GM21526 (cell line): ENCODE data around the gene CLMP.
"Not testable (repeated sequence)": the region's sequence is repeated elsewhere in the genome, so short reads cannot be mapped to it uniquely, and the experiment has no call there.

Source experiments
- ATAC-seq: cut with Tn5 transposase; IDR thresholded peaks from one replicate; pipeline ENCODE4 v1.9.1; 2021; ENCODE audit warnings: moderate library complexity; ENCODE audit not compliant: unreplicated experiment, low FRiP score

The CLMP gene

DNA sequence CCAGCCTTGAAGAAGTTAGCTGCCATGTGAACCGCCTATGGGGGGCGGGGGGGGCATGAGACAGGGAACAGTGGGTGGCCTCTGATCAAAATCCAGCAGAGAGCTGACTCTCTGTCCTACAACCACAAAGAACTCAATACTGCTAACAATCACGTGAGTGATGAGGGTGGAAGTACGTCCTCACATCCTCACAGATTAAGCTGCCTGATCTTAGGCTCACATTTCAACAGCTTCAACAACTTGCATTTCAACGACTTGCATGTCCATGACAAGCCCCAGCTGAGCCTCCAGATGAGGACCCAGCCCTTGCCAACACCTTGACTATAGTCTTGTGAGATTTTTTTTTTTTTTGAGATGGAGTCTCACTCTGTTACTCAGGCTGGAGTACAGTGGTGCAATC is 51.6 kb downstream of the CLMP start:
- ATAC-seq = no peak

- ATAC-seq = no peak
Measured at GRCh38 chr11:123139206-123139605, 55.8 kb downstream of the CLMP start.

GRCh38 chr11:123137431-123138224 is 57.4 kb downstream of the CLMP start:
- ATAC-seq = no peak

GRCh38 chr11:123135863-123136446 is 59.1 kb downstream of the CLMP start:
- ATAC-seq = no peak

DNA sequence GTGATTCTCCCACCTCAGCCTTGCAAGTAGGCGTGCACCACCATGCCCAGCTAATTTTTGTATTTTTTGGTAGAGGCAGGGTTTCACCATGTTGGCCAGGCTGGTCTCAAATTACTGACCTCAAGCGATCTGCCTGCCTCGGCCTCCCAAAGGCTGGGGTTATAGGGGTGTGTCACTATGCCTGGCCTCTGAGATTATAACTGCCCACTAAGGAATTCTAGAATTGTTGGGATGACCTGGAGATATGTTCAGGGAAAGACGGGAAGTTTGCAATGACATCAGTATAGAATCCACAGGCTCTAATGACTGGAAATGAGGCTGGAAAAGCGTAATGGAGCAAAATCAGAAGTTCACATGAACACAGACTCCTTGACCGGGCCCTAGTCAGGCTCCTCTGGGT is 62.2 kb downstream of the CLMP start:
- ATAC-seq = no peak

GRCh38 chr11:123132034-123132766 is 62.8 kb downstream of the CLMP start:
- not testable (repeated sequence) for ATAC-seq

DNA sequence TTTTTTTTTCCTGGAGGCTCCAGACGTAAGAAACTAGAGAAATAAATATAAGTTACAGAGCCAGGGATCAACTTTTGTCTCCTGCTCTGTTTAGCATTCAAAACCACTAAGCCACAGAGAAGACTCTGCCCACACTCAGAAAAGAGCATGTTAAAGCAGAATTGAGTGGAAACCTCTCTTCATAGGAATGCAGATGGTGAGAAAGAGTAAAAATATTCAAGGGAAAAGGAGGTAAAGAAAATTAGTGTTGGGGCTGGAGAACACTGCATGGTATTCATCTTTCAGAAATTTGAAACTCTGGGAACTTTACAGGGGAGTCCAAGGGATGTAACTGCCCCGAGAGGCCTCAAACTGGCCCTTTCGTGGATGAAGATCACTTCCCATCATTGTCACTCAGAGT is 65.1 kb downstream of the CLMP start:
- ATAC-seq = no peak

DNA sequence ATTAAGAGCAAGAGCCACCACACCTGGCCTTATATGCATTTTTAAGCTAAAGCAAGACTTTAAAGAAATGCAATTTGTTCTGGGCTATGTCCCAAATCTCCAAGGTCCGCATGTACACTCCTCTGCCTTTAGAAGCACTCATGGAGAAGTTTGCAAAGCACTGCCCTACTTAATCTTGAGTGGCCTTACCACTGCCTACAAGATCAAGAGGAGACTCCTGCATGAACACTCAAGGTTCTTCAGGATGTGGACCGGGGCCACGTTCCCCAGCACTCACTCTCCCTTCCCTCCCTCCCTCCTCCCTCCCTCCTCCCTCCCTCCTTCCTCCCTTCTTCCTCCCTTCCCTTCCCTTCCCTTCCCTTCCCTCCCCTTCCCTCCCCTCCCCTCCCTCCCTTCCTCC is 69.9 kb downstream of the CLMP start:
- ATAC-seq = no peak

DNA sequence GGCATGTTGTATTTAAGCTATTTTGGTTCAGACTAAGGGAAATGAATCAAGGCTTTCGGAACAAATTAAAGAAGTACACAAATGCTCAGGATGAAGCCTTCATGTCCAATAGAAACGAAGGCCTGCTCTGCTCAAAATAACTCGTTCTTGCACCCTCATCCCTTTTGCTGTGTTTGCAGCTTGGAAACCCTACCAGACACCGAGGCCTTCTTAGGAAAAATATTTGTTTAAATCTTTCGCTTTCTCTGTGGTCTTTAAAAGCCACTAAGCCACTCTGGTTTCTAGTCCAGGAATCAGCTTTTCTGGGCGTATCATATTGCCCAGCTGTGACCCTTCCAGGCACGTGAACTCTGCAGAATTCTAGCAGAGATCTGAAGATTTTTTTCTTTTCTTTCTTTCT is 72.2 kb downstream of the CLMP start:
- ATAC-seq = no peak

DNA sequence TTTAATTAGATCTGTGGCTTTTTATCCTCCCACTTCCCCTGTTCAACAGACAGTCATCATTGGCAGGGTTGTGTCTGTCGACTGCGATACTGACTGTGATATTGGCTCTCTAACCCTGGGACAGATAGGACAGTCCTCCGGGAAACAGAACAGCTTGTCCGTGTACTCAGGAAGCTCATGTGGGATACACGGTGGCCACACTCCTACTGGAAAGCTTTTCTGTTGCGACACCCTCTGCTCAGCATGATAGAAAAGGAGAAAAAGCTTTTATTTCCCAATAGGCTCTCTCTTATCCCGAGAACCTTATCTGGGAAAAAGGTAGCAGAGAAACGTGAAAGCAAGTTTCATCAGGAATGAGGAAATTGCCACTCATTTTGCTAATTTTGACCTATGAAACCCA is 72.7 kb downstream of the CLMP start:
- ATAC-seq = no peak

DNA sequence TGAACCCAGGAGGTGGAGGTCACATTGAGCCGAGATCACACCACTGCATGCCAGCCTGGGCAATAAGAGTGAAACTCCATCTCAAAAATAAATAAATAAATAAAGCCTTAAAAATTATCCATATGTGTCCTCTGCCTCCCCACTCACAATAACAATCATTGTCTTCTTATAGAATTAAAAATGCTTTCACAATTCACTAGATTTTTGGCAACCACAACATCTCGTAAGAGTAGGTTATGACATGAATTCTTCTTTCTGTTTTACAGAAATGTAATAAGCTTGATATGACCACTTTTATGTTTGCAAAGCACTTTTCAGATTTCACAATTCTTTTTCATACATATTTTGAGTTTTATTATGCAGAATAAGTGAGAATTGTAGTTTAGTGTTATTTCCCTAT is 78.6 kb downstream of the CLMP start:
- ATAC-seq = no peak

DNA sequence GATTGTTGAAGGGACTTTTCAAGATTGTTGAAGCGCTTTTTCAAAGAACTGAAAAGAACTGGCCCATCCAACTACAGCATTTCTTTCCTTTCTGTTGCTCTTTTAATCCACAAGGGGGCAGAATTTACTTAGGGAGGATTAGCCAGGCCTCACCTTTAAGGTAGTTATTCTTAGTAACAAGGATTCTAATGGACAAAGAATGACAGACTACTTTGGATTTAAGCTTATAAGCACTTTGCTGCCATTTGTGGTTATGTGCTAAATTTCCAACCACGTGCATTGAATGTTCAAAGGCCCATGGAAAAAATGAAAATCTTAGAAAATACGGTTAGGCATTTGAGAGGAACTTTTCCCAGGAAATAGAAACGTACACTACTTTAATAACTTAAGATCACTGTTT is 83.6 kb downstream of the CLMP start:
- no peak for ATAC-seq

DNA sequence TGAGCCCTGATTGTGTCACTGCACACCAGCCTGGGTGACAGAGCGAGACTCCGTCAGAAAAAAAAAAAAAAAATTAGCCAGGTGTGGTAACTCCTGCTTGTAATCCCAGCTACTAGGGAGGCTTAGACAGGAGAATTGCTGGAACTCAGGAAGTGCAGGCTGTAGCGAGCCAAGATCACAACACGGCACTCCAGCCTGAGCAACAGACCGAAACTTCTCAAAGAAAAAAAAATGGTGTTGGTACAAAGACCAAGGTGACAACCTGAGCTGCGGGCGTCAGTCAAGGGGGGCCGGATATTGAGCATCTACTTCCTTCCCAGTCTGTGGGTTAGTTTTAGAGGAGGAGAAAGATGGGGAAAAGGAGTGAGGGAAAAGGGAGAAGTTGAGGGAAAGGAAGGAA is 84.7 kb downstream of the CLMP start:
- no peak for ATAC-seq

DNA sequence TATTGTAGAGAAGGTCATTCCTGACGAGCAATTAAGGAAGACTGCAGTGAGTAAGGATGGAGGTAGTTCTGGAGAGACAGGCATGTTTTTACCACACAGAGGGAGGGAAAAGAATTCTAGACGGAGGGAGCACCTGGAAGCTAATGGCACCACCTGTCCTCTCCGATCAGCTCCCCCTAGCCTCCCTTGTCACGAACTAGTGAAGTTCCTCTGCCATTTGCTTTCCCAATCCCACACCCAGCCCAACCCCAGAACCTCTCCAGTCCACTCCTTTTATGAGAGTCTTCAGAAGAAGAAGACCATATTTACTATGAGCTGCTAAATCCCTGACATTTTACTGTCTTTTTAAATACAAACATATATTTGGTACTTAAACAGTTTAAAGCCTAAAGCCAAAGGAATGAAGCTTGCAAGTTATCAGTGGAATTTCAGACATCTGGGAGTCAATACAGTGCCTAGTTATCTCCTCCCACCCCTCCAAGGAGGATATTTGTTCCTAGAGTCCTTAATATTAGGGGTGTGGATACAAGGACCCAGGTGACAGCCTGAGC is 87.0 kb downstream of the CLMP start:
- ATAC-seq = no peak

DNA sequence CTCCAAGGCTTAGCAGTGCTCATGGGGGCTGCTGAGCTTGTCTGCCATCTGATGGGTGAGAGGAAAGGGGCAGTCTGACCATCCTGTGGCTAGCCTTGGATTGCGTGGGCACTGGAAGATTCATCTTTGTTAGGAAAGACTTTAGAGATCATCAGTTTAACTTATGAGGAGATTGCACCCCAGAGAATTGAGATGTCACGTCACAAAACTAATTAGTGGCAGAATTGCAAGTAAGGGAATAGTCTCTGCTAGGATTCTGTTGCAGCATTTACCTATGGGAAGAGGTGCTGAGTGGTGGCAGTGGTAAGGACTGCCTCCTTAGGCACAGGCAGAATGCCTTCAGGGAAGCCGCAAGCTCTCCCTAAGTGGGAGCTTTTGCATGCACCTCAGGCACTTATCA is 90.4 kb downstream of the CLMP start:
- ATAC-seq = no peak

DNA sequence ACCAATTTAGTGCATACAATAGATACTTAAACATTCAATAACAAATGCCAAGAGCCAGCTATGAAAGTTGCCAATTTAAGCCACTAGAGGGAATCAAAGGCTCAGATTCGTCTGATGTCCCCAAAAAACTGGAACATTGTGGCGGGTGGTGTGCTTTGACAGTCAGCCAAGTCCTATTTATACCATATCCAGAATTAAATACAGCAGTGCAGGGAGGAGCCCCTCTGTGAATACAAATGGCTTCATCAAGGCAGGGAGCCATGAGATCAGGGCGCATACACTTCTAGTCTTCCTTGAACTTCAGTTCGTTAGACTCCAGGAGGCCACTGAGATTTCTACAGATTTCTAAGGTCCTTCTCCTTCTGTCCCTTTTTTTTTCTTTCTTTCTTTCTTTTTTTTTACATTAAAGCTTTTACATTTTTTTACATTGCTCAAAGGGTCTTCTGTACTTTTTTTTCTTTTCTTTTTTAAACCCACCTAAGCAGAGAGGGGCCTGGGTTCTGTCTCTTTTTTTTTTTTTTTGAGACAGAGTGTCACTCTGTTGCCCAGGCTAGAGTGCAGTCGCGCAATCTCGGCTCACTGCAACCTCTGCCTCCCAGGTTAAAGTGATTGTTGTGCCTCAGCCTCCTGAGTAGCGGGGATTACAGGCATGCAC is 91.6 kb downstream of the CLMP start:
- ATAC-seq = no peak

DNA sequence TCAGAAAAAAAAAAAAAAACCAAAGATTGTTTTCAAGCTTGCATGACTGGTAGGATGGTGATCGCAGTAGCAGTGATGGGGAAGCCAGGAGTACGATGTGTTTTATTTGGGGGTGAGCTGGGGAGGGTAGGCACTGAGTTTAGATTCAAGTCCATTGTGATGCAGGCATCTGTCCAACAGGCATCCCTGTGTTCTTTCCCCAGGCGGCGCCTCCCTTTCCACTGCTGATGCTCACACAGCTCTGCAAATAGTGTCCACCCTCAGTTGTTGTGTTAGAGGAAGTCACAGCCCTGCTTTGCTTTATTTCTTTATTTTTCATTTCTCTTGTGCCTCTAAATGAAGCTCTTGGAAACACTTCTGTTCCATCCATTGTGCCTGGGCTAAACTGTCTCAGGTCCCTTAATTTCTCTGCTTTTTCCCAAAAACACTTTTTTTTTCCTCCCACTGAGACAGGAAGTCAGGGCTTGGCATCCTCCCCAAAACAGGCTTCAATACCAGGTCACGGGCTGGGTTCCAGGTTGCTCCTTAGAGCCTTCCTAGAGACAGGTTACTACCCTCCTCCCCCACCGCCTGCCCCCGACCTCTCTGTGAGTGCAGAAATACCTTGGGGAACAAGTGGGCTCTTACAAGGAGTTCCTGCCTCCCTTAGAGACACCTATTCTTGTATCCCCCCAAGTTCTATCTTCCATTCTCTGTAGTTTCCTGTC is 94.5 kb downstream of the CLMP start:
- ATAC-seq = no peak

DNA sequence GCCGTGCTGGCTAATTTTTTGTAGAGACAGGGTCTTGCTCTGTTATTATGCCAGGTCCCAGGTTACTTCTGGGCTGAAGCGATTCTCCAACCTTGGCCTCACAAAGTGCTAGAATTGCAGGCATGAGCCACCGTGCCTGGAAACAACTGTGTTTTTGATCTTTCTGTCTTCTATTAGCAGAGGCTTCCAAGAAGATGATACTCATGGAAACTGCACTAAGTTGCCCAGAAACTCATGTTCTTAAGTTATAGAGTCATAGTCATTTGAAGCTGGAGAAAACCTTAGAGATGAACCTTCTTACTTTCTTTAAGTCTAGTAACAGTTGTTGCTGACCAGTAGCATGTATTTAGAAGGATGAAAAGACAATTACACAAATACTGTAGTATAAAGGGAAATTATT is 96.1 kb downstream of the CLMP start:
- ATAC-seq = no peak

DNA sequence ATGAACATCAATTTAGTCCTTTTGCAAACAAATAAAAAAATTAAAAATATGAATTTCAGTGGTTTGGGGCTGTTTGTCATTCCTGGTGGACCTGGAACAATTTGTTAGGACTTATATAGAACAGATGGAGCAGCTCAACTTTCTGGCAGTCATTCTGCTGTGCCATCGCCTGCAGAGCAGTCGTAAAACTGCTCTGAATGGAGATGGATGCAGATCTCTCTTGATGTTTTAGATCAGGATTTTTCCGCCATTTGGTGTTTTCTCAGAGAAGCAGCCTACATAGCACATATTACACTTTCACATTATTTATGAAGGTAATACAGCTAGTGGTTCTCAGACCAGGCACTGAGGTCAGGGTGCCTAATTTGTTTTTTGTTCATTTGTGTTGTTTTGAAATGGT is 101.3 kb downstream of the CLMP start:
- ATAC-seq = no peak

GRCh38 chr11:123091506-123091905 is 103.5 kb downstream of the CLMP start:
- ATAC-seq = no peak
